ENCODE data around the gene NPPC.

DNA sequence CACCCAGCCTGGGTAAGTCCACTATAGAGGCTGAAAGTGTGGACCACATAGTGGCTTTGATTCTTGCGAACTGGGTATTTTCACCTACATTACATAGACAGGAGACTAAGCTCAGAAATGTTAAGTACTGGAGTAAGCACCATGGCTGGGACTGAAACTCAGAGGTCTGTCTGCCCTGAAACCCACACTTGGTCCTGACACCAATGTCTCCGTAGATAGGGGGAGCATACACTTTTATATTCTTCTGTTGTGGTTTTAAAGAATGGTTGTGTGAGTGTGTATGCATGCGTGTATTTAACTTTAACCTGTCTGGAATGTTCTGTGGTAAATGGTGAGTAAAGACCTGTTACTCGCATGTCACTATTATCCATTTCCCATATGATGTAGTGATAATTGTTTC lies 10.3 kb upstream of the NPPC start:
- TF ChIP-seq, protein P1, sequence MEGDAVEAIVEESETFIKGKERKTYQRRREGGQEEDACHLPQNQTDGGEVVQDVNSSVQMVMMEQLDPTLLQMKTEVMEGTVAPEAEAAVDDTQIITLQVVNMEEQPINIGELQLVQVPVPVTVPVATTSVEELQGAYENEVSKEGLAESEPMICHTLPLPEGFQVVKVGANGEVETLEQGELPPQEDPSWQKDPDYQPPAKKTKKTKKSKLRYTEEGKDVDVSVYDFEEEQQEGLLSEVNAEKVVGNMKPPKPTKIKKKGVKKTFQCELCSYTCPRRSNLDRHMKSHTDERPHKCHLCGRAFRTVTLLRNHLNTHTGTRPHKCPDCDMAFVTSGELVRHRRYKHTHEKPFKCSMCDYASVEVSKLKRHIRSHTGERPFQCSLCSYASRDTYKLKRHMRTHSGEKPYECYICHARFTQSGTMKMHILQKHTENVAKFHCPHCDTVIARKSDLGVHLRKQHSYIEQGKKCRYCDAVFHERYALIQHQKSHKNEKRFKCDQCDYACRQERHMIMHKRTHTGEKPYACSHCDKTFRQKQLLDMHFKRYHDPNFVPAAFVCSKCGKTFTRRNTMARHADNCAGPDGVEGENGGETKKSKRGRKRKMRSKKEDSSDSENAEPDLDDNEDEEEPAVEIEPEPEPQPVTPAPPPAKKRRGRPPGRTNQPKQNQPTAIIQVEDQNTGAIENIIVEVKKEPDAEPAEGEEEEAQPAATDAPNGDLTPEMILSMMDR (IDR thresholded peaks at IDR 0.05; ENCODE audit: low read length), result no peak
- no peak for TF ChIP-seq EZH2 (IDR thresholded peaks at IDR 0.05; ENCODE audit: borderline replicate concordance, low read length)

All from OCI-LY1 (cell line).